Liver (tissue), 3 donors: ENCODE measurements around the gene MAPT.

ENCODE experiments used
- CTCF ChIP-seq: fragments of 150-350 bp; IDR thresholded peaks from 2 replicates; pipeline ENCODE4 v1.5.1; 2017; ENCODE audit warnings: improper control_type of control experiment, low read depth, low read length; ENCODE audit not compliant: missing input control
- EGR1 ChIP-seq, 2 donors: IDR thresholded peaks; 2 replicates each; pipeline ENCODE4 v1.6.1; 2016 to 2018; ENCODE audit warnings: antibody characterized with exemption in 2 of 2, low read depth in 2 of 2
- FOXA1 ChIP-seq: IDR thresholded peaks from 2 replicates; pipeline ENCODE4 v1.6.1; 2016; ENCODE audit warnings: antibody characterized with exemption
- JUND ChIP-seq, 2 donors: IDR thresholded peaks; 2 replicates each; pipeline ENCODE4 v1.6.1; 2016; ENCODE audit warnings: antibody characterized with exemption in 2 of 2
- MAX ChIP-seq: IDR thresholded peaks from 2 replicates; pipeline ENCODE4 v1.6.1; 2016; ENCODE audit warnings: antibody characterized with exemption
- RAD21 ChIP-seq, 2 donors: IDR thresholded peaks; 2 replicates each; pipeline ENCODE4 v1.6.1; 2016; ENCODE audit warnings: antibody characterized with exemption in 2 of 2, mild to moderate bottlenecking in 2 of 2
- SP1 ChIP-seq: IDR thresholded peaks from 2 replicates; pipeline ENCODE4 v1.6.1; 2018; ENCODE audit warnings: antibody characterized with exemption, mild to moderate bottlenecking
- TAF1 ChIP-seq: conservative IDR thresholded peaks from 2 replicates; pipeline ENCODE4 v1.6.1; 2016; ENCODE audit warnings: antibody characterized with exemption, mild to moderate bottlenecking
- ZBTB33 ChIP-seq: IDR thresholded peaks from 2 replicates; pipeline ENCODE4 v1.6.1; 2016; ENCODE audit warnings: antibody characterized with exemption
- donor health status: healthy.
- donor health status: healthy.

- no peak for TF ChIP-seq CTCF
- TF ChIP-seq SP1, result no peak
- TF ChIP-seq MAX, result peak; percentile 27
- TF ChIP-seq FOXA1, result no peak
- no peak for TF ChIP-seq JUND (IDR thresholded peaks at IDR 0.05)
- TF ChIP-seq ZBTB33, result no peak
- TF ChIP-seq RAD21 (IDR thresholded peaks at IDR 0.05), result peak in 1 of 2 donors; percentile 4
- no peak for TF ChIP-seq EGR1 (IDR thresholded peaks at IDR 0.05; ENCODE audit: low read depth in 2 of 2)
- TF ChIP-seq TAF1, result no peak
These were observed 29.3 kb downstream of the MAPT start for GRCh38 chr17:45923511-45924268.
